Spinal cord (tissue), 10 donors: ENCODE data around the gene IGSF21. TPM values are rescaled to one million over a fixed set of nuclear protein-coding genes. Genes with fewer than 3 reads are reported as not detected.

Source experiments
- DNase-seq, 6 donors: peaks; one replicate each; pipeline versions ENCODE4 v3.0.0 to v3.0.0-alpha.2; 2013 to 2015; ENCODE audit warnings: low spot score in 6 of 6, low read depth in 4 of 6
- H3K27ac ChIP-seq: one replicate; pipeline ENCODE4 v1.5.1; 2013; ENCODE audit warnings: low read depth, low read length, control low read depth
- H3K27me3 ChIP-seq: one replicate; pipeline ENCODE4 v1.6.1; 2013; ENCODE audit warnings: low read length; ENCODE audit not compliant: control insufficient read depth, insufficient read depth
- H3K36me3 ChIP-seq: one replicate; pipeline ENCODE4 v1.6.1; 2013; ENCODE audit warnings: low read length; ENCODE audit not compliant: control insufficient read depth, insufficient read depth
- H3K4me1 ChIP-seq: one replicate; pipeline ENCODE4 v1.6.1; 2013; ENCODE audit warnings: low read length; ENCODE audit not compliant: control insufficient read depth, insufficient read depth
- H3K4me3 ChIP-seq: one replicate; pipeline ENCODE4 v1.5.1; 2013; ENCODE audit warnings: low read depth, low read length, control low read depth
- H3K9me3 ChIP-seq: one replicate; pipeline ENCODE4 v1.6.1; 2013; ENCODE audit warnings: low read length; ENCODE audit not compliant: control insufficient read depth, insufficient read depth
- WGBS: methylation state at CpG from one replicate; pipeline ENCODE4 v1.1.5; 2013; ENCODE audit warnings: missing lambda C conversion rate; ENCODE audit not compliant: insufficient coverage; 5-methylcytosine and 5-hydroxymethylcytosine counted together
- long read RNA-seq, 4 donors: transcript quantifications; one replicate each; lab custom pipeline, GENCODE V29; 2026
- polyA plus RNA-seq, 2 donors: library from polyadenylated mRNA; unstranded; fragments of 120-200 nt; gene quantifications; one replicate each; pipeline ENCODE4 v1.2.1, GENCODE V29; 2013; ENCODE audit not compliant: insufficient read length in 2 of 2
- total RNA-seq, 2 donors: library from RNA; depleted of rRNA in 1 of 2; stranded (reverse); fragments of 120-200 nt in 1 of 2; fragments of >200 nt in 1 of 2; gene quantifications; one replicate each; pipeline versions ENCODE4 v1.2.3 to v1.2.4, GENCODE V29; 2013 to 2014
- donor health status: healthy.

IGSF21 gene
- total RNA-seq (10 to 100 TPM in 1 of 2 donors, 1 to 10 TPM in 1; 9.0 to 13.1 TPM), polyA plus RNA-seq (10 to 100 TPM; 68.3 to 70.7 TPM)
- long read RNA-seq, donor 1, transcript IGSF21-201 (10 exons, 1,943 nt), result major isoform, 14 of 20 reads
- long read RNA-seq, donor 1, partial matches to known transcripts, result 6 of 20 reads
- long read RNA-seq, donor 1, other reads (novel, unspliced or antisense), result 0 of 20 reads
- long read RNA-seq, donor 2, transcript IGSF21-201 (10 exons, 1,943 nt), result major isoform, 6 of 8 reads
- long read RNA-seq, donor 2, partial matches to known transcripts, result 0 of 8 reads
- long read RNA-seq, donor 2, other reads (novel, unspliced or antisense), result 0 of 8 reads
- long read RNA-seq, donor 3, transcript IGSF21-201 (10 exons, 1,943 nt), result major isoform, 6 of 6 reads
- long read RNA-seq, donor 3, partial matches to known transcripts, result 0 of 6 reads
- long read RNA-seq, donor 3, other reads (novel, unspliced or antisense), result 0 of 6 reads
- long read RNA-seq, donor 4, result 0 reads

DNA sequence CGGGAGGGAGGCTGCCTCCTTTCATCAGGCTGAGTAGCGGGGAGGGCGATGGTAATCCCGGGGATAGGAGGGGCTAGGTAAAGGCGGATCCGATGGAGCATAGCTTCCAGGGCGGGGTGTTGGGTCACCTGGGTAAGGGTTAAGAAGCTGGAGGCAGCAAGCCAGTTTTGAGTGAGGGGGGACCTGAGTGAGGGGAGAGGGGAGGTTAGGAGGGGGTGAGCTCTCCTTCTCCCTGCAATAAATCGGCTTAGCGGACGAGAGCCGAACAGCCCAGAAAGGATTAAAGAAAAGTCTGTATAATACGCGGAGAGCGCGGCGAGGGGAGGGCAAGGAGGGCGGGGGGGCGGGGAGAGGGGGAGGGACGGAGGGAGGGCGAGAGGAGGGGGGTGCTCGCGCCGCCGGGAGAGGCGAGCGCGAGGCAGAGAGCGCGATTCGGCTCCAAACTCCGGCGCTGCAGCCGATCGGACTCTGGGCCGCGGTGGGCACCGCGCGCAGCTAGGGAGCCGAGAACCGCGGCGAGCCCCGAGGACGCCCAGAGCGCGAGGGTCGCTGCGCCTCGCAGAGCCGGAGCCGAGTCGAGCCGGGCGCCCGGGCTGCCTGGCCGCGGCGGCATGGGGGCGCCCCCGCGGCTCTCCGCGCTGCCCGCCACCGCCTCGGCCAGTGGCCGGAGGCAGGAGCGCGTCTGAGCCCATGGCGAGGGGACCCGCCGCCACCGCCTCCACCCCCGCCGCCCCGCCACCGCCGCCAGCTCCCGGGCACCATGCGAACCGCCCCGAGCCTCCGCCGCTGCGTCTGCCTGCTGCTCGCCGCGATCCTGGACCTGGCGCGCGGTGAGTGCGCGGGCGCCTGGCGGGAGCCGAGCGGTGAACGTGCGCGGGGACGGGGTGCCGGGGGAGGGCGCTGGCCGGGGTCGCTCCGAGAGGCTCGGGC lies at the start of gene IGSF21:
IGSF21 (plus strand) TSS at position 430 of the 930 bp plus-strand sequence; CDS start at position 761, 331 bp downstream.
- Histone ChIP-seq H3K4me3 (peak within 1 kb of the TSS; percentile 39), H3K27ac (no peak within 1 kb of the TSS), H3K4me1 (peaks cover 45% of the 10 kb centered on the region), H3K36me3 (no peaks in the 10 kb centered on the region), H3K9me3 (no peaks in the 10 kb centered on the region), H3K27me3 (peaks cover 68% of the 10 kb centered on the region)
- DNase-seq, result peak in 2 of 6 donors; percentile 77
- under 1% methylated on average over 95 of the region's 108 CpGs for WGBS

DNA sequence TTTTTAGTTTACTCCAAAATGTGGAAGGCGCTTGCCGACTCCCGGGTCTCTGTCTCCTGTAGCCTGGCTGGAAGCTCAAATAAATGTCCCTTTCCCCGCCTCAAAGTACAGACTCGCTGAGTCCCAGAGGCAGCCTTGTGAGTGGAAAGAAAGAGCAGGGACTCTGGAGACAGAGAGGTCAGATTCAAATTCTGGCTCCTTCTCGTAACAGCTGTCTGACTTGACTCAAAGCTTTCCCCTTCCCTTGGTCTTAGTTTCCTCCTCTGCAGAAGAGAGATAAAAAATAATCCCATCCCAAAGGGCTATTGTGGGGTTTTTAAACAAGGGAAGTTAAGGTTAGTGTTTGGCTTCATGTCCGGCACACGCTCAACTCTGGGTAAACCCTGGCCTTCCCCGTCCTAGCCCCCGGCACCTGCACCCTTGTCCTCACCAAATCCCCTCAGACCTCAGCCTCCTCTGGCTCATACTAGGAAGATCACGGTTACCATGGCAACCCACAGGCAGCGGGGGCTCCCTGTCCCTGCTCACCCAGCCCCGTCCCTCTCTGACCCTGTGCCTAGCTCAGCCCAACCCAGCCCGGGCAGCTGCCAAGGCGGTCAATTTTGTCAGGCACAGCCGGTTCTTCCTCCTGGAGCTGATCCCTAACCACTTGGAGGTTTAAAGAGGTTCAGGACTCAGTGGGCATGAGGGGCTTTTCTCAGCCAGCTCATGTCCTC lies 49.2 kb upstream of the IGSF21 start:
- WGBS, result 47% methylated on average over 11 of the region's 16 CpGs
- Histone ChIP-seq H3K4me3 (no peak overlapping the region), H3K27me3 (no peaks in the 10 kb centered on the region), H3K27ac (no peak overlapping the region), H3K4me1 (peaks cover 13% of the 10 kb centered on the region), H3K9me3 (peaks cover 3% of the 10 kb centered on the region), H3K36me3 (no peaks in the 10 kb centered on the region)
- peak in 2 of 6 donors; percentile 23 to 57 for DNase-seq

DNA sequence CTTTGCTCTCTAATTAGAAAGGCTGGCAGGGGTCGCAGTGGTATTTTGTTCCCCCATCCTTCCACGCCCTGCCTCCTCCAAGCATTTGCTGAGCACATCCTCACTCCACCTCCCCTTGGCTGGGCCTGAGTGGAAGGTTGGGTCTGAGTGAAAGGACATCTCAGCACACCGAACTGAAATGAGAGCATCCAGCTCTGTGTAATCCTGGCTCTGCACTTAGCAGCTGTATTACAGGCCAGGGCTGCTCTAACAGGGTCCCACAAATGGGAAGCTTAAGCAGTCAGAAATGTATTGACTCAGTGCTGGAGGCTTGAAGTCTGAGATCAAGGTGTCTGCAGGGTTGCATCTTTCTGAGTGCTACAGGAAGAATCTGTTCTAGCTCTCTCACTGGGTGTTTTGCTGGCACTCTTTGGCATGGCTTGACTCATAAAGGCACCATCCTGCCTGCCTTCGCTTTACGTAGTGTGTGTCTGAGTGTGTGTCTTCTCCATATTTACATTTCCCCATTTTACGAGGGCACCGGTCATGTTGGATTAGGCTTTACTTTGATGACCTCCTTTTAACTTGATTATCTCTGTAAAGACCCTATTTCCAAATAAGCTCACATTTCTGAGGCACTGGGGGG lies 48.5 kb upstream of the IGSF21 start:
- peak in 2 of 6 donors; percentile 26 to 54 for DNase-seq
- Histone ChIP-seq H3K4me1 (peaks cover 15% of the 10 kb centered on the region), H3K4me3 (no peak overlapping the region), H3K36me3 (no peaks in the 10 kb centered on the region), H3K27ac (no peak overlapping the region), H3K27me3 (no peaks in the 10 kb centered on the region), H3K9me3 (peaks cover 3% of the 10 kb centered on the region)
- 62% methylated on average over 3 of the region's 7 CpGs for WGBS

DNA sequence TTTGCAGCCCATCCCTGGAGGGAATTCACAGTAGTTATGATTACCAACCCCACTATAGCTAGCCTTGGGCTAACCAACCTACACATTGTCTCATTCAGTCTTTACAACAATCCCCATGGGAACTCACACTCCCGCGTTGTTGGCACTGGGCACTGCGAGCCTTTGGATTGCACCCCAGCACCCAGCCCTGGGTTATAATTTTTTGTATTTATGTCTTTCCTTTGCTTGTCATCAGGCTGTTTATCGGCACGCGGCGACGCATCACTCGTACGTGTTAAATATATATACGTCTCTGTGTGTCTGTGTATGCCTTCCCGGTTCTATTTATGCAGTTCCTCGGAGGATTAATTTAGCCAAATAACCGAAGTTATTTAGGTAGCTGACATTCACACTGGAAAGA lies 47.2 kb upstream of the IGSF21 start:
- Histone ChIP-seq H3K9me3 (peaks cover 3% of the 10 kb centered on the region), H3K4me3 (no peak overlapping the region), H3K27me3 (no peaks in the 10 kb centered on the region), H3K4me1 (peaks cover 23% of the 10 kb centered on the region), H3K27ac (no peak overlapping the region), H3K36me3 (no peaks in the 10 kb centered on the region)
- WGBS, result 87% methylated on average over 13 of the region's 14 CpGs
- DNase-seq, result peak in 1 of 6 donors; percentile 47

DNA sequence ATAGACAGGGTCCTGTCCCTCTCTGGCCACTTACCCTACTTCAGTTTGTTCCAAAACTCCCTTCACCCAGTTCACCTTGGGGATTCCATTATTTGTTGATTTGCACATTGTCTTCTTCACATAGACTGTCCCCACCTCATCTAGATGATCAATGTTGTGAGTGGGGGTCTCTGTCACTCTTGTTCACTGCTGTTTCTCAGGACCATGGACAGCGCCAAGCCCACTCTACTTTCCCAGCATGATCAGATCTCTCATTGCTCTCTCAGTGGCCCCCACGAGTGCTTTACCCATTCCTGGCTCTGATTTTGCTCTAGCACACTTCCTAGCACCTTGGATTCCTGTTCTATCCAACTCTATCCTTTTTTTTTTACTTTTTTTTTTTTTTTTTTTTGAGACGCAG lies 45.4 kb upstream of the IGSF21 start:
- H3K36me3 ChIP-seq, result no peaks in the 10 kb centered on the region
- no peaks in the 10 kb centered on the region for H3K27me3 ChIP-seq
- peaks cover 3% of the 10 kb centered on the region for H3K9me3 ChIP-seq
- WGBS, result 65% methylated on average over 2 of the region's 3 CpGs
- no peak for DNase-seq
- no peak overlapping the region for H3K4me3 ChIP-seq
- H3K4me1 ChIP-seq, result peaks cover 23% of the 10 kb centered on the region
- no peak overlapping the region for H3K27ac ChIP-seq

DNA sequence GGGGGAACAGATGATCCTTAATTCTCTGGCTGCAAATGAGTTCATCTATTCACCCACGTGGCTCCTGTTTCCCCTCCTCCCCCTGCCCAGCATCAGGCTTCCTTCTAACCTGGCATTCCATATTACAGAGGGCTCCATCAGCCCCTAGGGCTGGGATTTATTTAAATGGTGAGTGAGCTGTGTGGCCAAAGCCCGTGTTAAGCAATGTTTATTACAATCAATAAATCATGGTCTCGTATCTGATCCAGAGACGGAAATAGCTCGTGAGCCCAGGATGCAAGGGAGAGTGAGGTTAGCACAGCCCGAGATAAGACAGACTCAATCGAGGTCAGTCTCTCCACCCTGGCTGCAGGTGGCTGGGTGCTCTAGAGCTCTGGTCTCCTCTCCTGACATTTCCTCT lies 43.1 kb upstream of the IGSF21 start:
- no peak overlapping the region for H3K4me3 ChIP-seq
- H3K4me1 ChIP-seq, result peaks cover 16% of the 10 kb centered on the region
- 47% methylated on average over 4 of the region's 7 CpGs for WGBS
- no peak overlapping the region for H3K27ac ChIP-seq
- peak in 1 of 6 donors; percentile 86 for DNase-seq
- no peaks in the 10 kb centered on the region for H3K36me3 ChIP-seq
- no peaks in the 10 kb centered on the region for H3K27me3 ChIP-seq
- peaks cover 3% of the 10 kb centered on the region for H3K9me3 ChIP-seq

DNA sequence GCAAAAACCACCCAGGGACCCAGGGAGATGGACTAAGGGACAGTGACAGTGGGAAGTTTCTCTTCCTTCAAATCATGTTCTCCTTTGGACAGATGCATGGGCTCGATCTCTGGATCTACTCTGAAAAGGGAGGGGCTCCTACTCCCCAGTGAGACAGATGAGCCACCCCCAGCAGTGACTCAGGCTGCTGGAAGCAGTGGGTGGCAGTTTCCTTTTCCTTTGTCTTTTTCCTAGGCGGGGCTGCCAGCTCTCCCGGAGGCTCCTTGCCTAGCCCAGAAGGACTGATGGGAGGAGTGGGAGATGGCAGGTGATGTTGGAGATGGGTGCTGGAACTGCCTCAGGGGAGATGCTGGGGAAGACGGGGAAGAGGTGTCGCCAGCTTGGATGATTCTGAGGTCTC lies 41.0 kb upstream of the IGSF21 start:
- DNase-seq, result no peak
- H3K9me3 ChIP-seq, result peaks cover 3% of the 10 kb centered on the region
- 83% methylated on average over 5 of the region's 5 CpGs for WGBS
- no peaks in the 10 kb centered on the region for H3K27me3 ChIP-seq
- H3K4me3 ChIP-seq, result no peak overlapping the region
- H3K27ac ChIP-seq, result no peak overlapping the region
- peaks cover 10% of the 10 kb centered on the region for H3K4me1 ChIP-seq
- H3K36me3 ChIP-seq, result no peaks in the 10 kb centered on the region

DNA sequence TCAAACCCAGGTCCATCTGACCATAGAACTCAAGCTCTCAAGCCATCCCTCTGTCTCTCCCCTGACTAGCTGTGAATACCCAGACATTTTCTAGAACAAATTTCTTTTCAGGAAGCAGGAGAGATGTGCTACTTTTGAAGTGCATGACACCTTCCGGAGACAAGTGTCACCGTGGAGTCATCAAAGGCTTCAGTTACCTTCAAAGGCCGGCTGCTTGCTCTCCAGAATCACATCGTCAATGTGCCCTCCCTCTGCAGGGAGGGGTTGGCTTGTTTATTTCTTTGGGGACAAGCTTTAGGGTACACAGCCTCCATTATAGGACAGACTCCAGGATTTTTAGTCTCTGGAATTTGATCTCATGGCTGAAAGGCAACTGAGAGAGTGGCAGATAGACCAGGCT lies 37.7 kb upstream of the IGSF21 start:
- no peaks in the 10 kb centered on the region for H3K36me3 ChIP-seq
- no peak overlapping the region for H3K27ac ChIP-seq
- H3K4me1 ChIP-seq, result no peaks in the 10 kb centered on the region
- no peak overlapping the region for H3K4me3 ChIP-seq
- no peaks in the 10 kb centered on the region for H3K27me3 ChIP-seq
- no peak for DNase-seq
- 100% methylated on average over 2 of the region's 4 CpGs for WGBS
- H3K9me3 ChIP-seq, result no peaks in the 10 kb centered on the region

DNA sequence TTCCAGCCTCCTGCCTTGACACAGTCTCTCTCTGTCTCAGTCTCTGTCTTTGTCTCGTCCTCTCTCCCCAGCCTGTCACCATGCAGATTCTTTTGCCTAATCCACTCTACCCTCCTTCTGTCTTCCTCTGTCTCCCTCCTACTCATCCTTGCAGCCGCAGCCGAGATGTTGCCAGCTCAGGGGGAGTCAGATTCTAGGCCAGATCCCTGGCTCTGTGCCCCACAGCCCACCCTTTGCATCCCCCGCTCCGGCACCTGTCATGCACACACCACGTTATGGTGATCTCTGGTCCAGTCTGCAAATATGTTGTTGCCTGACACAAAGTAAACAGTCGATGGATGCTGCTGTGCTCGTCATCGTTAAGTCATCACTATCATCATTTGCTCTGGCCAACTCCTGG lies 35.5 kb upstream of the IGSF21 start:
- no peak overlapping the region for H3K4me3 ChIP-seq
- DNase-seq, result peak in 1 of 6 donors; percentile 30
- H3K4me1 ChIP-seq, result peaks cover 1% of the 10 kb centered on the region
- no peaks in the 10 kb centered on the region for H3K36me3 ChIP-seq
- no peaks in the 10 kb centered on the region for H3K27me3 ChIP-seq
- WGBS, result 65% methylated on average over 9 of the region's 9 CpGs
- H3K27ac ChIP-seq, result no peak overlapping the region
- no peaks in the 10 kb centered on the region for H3K9me3 ChIP-seq
